OCI-M2 (cell line): ENCODE results near the gene RAB11FIP4.

Source experiments
- DNase-seq: peaks from one replicate; lab custom pipeline; 2025; ENCODE audit not compliant: unreplicated experiment; lab: John Stamatoyannopoulos, UW

The RAB11FIP4 gene

GRCh38 chr17:31584438-31585279 lies 193.2 kb downstream of the RAB11FIP4 start:
- no peak for DNase-seq

GRCh38 chr17:31585280-31585630 lies 193.8 kb downstream of the RAB11FIP4 start:
- DNase-seq = no peak

DNA sequence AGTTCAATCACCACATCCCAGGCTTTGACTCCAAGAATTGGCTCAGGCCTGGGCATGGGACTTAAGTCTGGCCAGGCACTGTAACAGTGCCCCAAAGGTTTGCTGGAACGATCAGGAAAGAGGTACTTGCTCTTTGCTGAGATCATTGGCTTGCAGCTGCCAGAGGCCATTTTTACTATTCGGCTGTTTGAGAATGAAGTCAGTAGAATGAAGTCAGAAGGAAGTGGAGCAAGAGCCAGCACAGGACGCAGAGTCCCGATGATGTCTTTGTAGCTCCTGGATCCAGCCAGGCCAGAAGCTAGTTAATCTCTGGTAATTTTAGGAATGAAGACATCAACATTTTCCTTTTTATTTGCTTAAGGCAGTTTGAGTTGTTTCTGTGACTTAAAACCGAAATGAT lies 195.5 kb downstream of the RAB11FIP4 start:
- DNase-seq = no peak

GRCh38 chr17:31587462-31587861 lies 196.0 kb downstream of the RAB11FIP4 start:
- DNase-seq = no peak
